K562 (cell line): ENCODE results near the gene CORO2A. TPM values are rescaled to one million over a fixed set of nuclear protein-coding genes. Genes with fewer than 3 reads are reported as not detected.

Experiments used
- ATAC-seq: fragments of 200-7000 bp; cut with Tn5 transposase; 3 replicates; pipeline ENCODE4 v1.9.1; 2020; ENCODE audit warnings: moderate library complexity
- BruUV-seq: library from RNA; stranded (reverse); fragments of 400-500 nt; replicated peaks from 2 replicates; lab custom pipeline; 2021; lab: Mats Ljungman, UMichigan
- CTCF ChIA-PET: fragments of 300-600 bp; formaldehyde crosslinking; extraction: SDS; loops from one replicate; lab custom pipeline; 2021; ENCODE audit warnings: low intra/inter-chr PET ratio; lab: Yijun Ruan, JAX
- POLR2A ChIA-PET: fragments of 300-600, 350-650 bp; sonication (Branson Sonifier 250); formaldehyde crosslinking; extraction: SDS; loops from one replicate; lab custom pipeline; 2021; ENCODE audit warnings: antibody characterized with exemption, inconsistent platforms; lab: Yijun Ruan, JAX
- DNase-seq, 4 experiments: peaks; one replicate each; pipeline versions ENCODE4 v3.0.0 to v3.0.0-alpha.2; 2011 to 2018; ENCODE audit warnings: low spot score in 3 of 4, mixed read lengths in 3 of 4; ENCODE audit errors: extremely low read depth in 1 of 4
- FAIRE-seq: peaks from 2 replicates; lab custom pipeline; 2011; peaks lifted over from hg19 to GRCh38; lab: Jason Lieb, UNC
- H2AFZ ChIP-seq: 2 replicates; pipeline ENCODE4 v1.6.0; 2011; ENCODE audit warnings: low read depth, low read length, control low read depth, inconsistent platforms
- H3K27ac ChIP-seq: fragments of 200-600 bp; 3 replicates; pipeline ENCODE4 v1.8.0; 2011; ENCODE audit warnings: low read depth, mild to moderate bottlenecking, control low read depth, inconsistent platforms, low read length, moderate library complexity, mixed read lengths; ENCODE audit errors: extremely low read depth
- H3K27me3 ChIP-seq, 2 experiments: fragments of 300-600 bp in 1 of 2; 2 replicates in 1 of 2; 3 replicates in 1 of 2; pipeline versions ENCODE4 v1.6.0 to v1.8.0; 2011; ENCODE audit warnings: inconsistent platforms in 2 of 2, low read length in 2 of 2, mild to moderate bottlenecking in 1 of 2, mixed read lengths in 1 of 2, moderate library complexity in 1 of 2; ENCODE audit not compliant: control insufficient read depth in 2 of 2, insufficient read depth in 2 of 2
- H3K36me3 ChIP-seq: fragments of 300-600 bp; 3 replicates; pipeline ENCODE4 v1.8.0; 2011; ENCODE audit warnings: mild to moderate bottlenecking, low read length, inconsistent platforms; ENCODE audit not compliant: control insufficient read depth, insufficient read depth
- H3K4me1 ChIP-seq, 2 experiments: fragments of 200-600 bp in 1 of 2; replicated peaks in 1 of 2; 2 replicates in 1 of 2; 3 replicates in 1 of 2; pipeline versions ENCODE4 v1.5.1 to v1.8.0; 2011; ENCODE audit warnings: inconsistent platforms in 2 of 2, low read length in 2 of 2, mild to moderate bottlenecking in 1 of 2, mixed read lengths in 1 of 2, moderate library complexity in 1 of 2; ENCODE audit not compliant: control insufficient read depth in 2 of 2, insufficient read depth in 2 of 2
- H3K4me2 ChIP-seq: 2 replicates; pipeline ENCODE4 v1.6.1; 2011; ENCODE audit warnings: low read length, control low read depth, inconsistent platforms, mixed read lengths; ENCODE audit not compliant: insufficient read depth
- H3K4me3 ChIP-seq: fragments of 200-600 bp; sonication (generic), shearing (Covaris generic); 2 replicates; pipeline ENCODE4 v1.5.1; 2016; ENCODE audit warnings: control low read depth, inconsistent platforms
- H3K79me2 ChIP-seq: fragments of 200-600 bp; 3 replicates; pipeline ENCODE4 v1.8.0; 2011; ENCODE audit warnings: low read length, inconsistent platforms; ENCODE audit not compliant: control insufficient read depth, insufficient read depth
- H3K9ac ChIP-seq, 2 experiments: 2 replicates each; pipeline versions ENCODE4 v1.6.0 to v1.6.1; 2011; ENCODE audit warnings: low read depth in 2 of 2, low read length in 2 of 2, control low read depth in 1 of 2, inconsistent platforms in 1 of 2, mild to moderate bottlenecking in 1 of 2, mixed read lengths in 1 of 2; ENCODE audit not compliant: insufficient read depth in 1 of 2
- H3K9me1 ChIP-seq: one replicate; pipeline ENCODE4 v1.6.0; 2011; ENCODE audit warnings: inconsistent platforms, mild to moderate bottlenecking, low read length, moderate library complexity; ENCODE audit not compliant: control insufficient read depth, insufficient read depth
- H3K9me3 ChIP-seq: replicated peaks from 2 replicates; pipeline ENCODE4 v1.5.1; 2011; ENCODE audit warnings: low read depth, low read length, inconsistent platforms; ENCODE audit not compliant: control insufficient read depth, insufficient read depth
- H4K20me1 ChIP-seq: replicated peaks from 2 replicates; pipeline ENCODE4 v1.6.1; 2011; ENCODE audit warnings: low read length, inconsistent platforms, mixed read lengths; ENCODE audit not compliant: control insufficient read depth, insufficient read depth
- E2F3 ChIP-seq: fragments of 250-450 bp; sonication (Bioruptor Pico); IDR thresholded peaks from 2 replicates; pipeline ENCODE4 v1.4.0; 2020; ENCODE audit warnings: mild to moderate bottlenecking
- POLR2G ChIP-seq: fragments of 200-400 bp; formaldehyde crosslinking; IDR thresholded peaks from 2 replicates; pipeline ENCODE4 v1.6.1; 2017; ENCODE audit warnings: low read depth, mild to moderate bottlenecking, antibody characterized with exemption, low read length, moderate library complexity
- POU5F1 ChIP-seq: fragments of 150-350 bp; IDR thresholded peaks from 2 replicates; pipeline ENCODE4 v1.6.1; 2014; ENCODE audit warnings: borderline replicate concordance, low read length, low read depth, mild to moderate bottlenecking; ENCODE audit not compliant: partially characterized antibody
- RFX1 ChIP-seq: fragments of 450-650 bp; IDR thresholded peaks from 2 replicates; pipeline ENCODE4 v1.6.1; 2016; ENCODE audit warnings: mild to moderate bottlenecking, moderate library complexity
- SNRNP70 ChIP-seq: fragments of 200-400 bp; formaldehyde crosslinking; optimal IDR thresholded peaks from 2 replicates; pipeline ENCODE3; 2017; ENCODE audit warnings: low read depth, low read length
- STAG1 ChIP-seq: sonication (generic); formaldehyde crosslinking; IDR thresholded peaks from 2 replicates; pipeline ENCODE4 v1.5.0; 2020; ENCODE audit warnings: missing genetic modification reagents, borderline replicate concordance
- TCF7 ChIP-seq: sonication (generic); IDR thresholded peaks from 2 replicates; pipeline ENCODE4 v1.6.1; 2016; ENCODE audit warnings: antibody characterized with exemption, borderline replicate concordance
- YY1 ChIP-seq, 3 experiments: IDR thresholded peaks; 2 replicates each; pipeline ENCODE4 v1.6.1; 2011; ENCODE audit warnings: low read length in 2 of 3, mild to moderate bottlenecking in 2 of 3, moderate library complexity in 2 of 3, borderline replicate concordance in 1 of 3, control low read depth in 1 of 3, low read depth in 1 of 3; ENCODE audit not compliant: insufficient read depth in 3 of 3, insufficient replicate concordance in 2 of 3, control insufficient read depth in 1 of 3, insufficient read length in 1 of 3; ENCODE audit errors: extremely low read depth in 1 of 3
- ZC3H4 ChIP-seq: sonication (generic); formaldehyde crosslinking; IDR thresholded peaks from 2 replicates; pipeline ENCODE4 v1.9.0; 2021; ENCODE audit warnings: missing genetic modification reagents, borderline replicate concordance
- ZNF133 ChIP-seq: fragments of 250-450 bp; sonication (Bioruptor Pico); IDR thresholded peaks from 2 replicates; pipeline ENCODE4 v1.4.0; 2020; ENCODE audit warnings: mild to moderate bottlenecking
- ZNF766 ChIP-seq: fragments of 200-800 bp; sonication (Bioruptor generic); conservative IDR thresholded peaks from 2 replicates; pipeline ENCODE4 v1.6.1; 2016; ENCODE audit warnings: missing genetic modification characterization, missing compliant biosample characterization
- WGBS: fragments of 100-300 bp; shearing (Covaris generic); methylation state at CpG from one replicate; pipeline ENCODE4 v1.1.6; 2016; ENCODE audit warnings: low coverage, mixed read lengths; ENCODE audit not compliant: insufficient coverage; ENCODE audit errors: missing lambda C conversion rate; 5-methylcytosine and 5-hydroxymethylcytosine counted together
- in situ Hi-C: fragments of 300-500 bp; cut with MboI; formaldehyde crosslinking; loops from 4 replicates; pipeline ENCODE4 v1.15.0; 2018; ENCODE audit warnings: inconsistent platforms, mixed read lengths
- intact Hi-C: fragments of 100-400 bp; cut with micrococcal nuclease; formaldehyde crosslinking; loops from 2 replicates; pipeline ENCODE4 v1.14.2; 2022
- polyA plus RNA-seq, 8 experiments: library from polyadenylated mRNA; depleted of rRNA in 4 of 8; stranded (reverse) in 5 of 8; unstranded in 3 of 8; fragments of >200 nt; fragmentation: Nextera tagmentation in 2 of 8; fragmentation: Illumina TruSeq in 1 of 8; extraction: Ambion mirVana in 2 of 8; extraction: Trizol in 1 of 8; gene quantifications; 2 replicates each; pipeline versions ENCODE4 v1.2.1 to v1.2.3, GENCODE V29; 2011 to 2014; ENCODE audit warnings: inconsistent platforms in 1 of 8, missing spikeins in 1 of 8
- total RNA-seq, 7 experiments: library from RNA; depleted of rRNA in 6 of 7; stranded (reverse); fragments of >200 nt in 6 of 7; fragmentation: Illumina TruSeq in 2 of 7; extraction: Trizol in 2 of 7; gene quantifications; 2 replicates each; pipeline versions ENCODE4 v1.2.1 to v1.2.3, GENCODE V29; 2011 to 2021; ENCODE audit warnings: low replicate concordance in 1 of 7
- TF ChIP-seq, protein P1 (sequence below): sonication (generic); formaldehyde crosslinking; IDR thresholded peaks from 2 replicates; pipeline ENCODE4 v1.8.1; 2023; ENCODE audit warnings: mild to moderate bottlenecking, missing genetic modification reagents

The CORO2A gene
- total and polyA plus RNA-seq, 9 of the 15 experiments (the other 6 are each of a cell fraction or from before 2014, with no cell fraction given): 9.5 to 26.6 (median 18.0) TPM

DNA sequence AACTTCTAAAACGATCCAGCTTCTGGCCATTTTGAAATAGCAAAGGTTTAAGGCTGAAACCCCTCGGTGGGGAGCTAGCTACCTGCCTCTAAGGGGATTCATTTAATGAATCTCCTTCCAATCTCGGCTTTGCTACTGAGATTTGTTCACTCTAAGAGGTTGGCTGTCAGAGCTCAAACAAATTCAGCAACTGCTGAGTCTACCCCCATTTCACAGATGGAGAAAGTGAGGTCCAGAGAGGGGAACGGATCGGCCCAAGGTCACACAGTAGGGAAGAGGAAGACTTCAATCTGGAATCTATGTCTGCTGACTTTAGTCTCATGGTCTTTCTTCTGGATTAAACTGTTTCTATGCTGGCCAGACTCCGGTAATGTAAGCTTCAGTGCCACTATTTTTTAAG is 3.0 kb downstream of the CORO2A start (continued):
- TF ChIP-seq, protein P1, sequence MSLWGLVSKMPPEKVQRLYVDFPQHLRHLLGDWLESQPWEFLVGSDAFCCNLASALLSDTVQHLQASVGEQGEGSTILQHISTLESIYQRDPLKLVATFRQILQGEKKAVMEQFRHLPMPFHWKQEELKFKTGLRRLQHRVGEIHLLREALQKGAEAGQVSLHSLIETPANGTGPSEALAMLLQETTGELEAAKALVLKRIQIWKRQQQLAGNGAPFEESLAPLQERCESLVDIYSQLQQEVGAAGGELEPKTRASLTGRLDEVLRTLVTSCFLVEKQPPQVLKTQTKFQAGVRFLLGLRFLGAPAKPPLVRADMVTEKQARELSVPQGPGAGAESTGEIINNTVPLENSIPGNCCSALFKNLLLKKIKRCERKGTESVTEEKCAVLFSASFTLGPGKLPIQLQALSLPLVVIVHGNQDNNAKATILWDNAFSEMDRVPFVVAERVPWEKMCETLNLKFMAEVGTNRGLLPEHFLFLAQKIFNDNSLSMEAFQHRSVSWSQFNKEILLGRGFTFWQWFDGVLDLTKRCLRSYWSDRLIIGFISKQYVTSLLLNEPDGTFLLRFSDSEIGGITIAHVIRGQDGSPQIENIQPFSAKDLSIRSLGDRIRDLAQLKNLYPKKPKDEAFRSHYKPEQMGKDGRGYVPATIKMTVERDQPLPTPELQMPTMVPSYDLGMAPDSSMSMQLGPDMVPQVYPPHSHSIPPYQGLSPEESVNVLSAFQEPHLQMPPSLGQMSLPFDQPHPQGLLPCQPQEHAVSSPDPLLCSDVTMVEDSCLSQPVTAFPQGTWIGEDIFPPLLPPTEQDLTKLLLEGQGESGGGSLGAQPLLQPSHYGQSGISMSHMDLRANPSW (CRISPR knock-in tag): no peak
- TF ChIP-seq, all 486 proteins: peak for 7

DNA sequence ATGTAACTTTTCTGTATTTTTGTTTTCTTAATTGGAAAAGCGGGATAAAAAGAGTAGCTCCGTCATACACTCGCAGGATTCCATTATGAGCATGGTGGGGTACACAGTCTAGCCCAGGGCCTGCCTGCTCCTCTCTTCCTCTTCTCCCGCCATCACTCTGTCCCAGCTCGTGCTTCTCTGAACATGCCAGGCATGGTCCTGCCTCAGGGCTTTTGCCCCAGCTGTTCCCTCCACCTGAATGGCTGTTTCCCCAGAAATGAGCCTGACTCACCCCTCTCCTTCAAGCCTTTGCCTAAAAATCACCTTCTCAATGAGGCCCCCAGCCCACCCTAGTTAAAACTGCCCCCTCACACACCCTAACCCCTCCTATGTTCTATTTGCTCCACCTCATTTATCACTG is 4.5 kb downstream of the CORO2A start:
- ChIA-PET POLR2A (interaction anchor here (0.8 kb wide), 1 partner anchor 205 kb away, joined by 4 read pairs; the partner anchor contains the start of gene ANP32B), CTCF (no interaction called here)
- ATAC-seq (no peak), DNase-seq (no peak), FAIRE-seq (no peak)
- TF ChIP-seq POU5F1: no peak
- TF ChIP-seq ZNF766 (CRISPR knock-in tag): no peak
- no peak for TF ChIP-seq SNRNP70
- TF ChIP-seq YY1 (IDR thresholded peaks at IDR 0.05; ENCODE audit: borderline replicate concordance in 1 of 3, control insufficient read depth in 1 of 3, extremely low read depth in 1 of 3, insufficient read depth in 3 of 3, insufficient read length in 1 of 3, insufficient replicate concordance in 2 of 3, low read depth in 1 of 3, low read length in 2 of 3): no peak
- no peak for TF ChIP-seq ZC3H4 (CRISPR knock-in tag)
- TF ChIP-seq RFX1: no peak
- TF ChIP-seq STAG1 (CRISPR knock-in tag): no peak
- TF ChIP-seq ZNF133 (CRISPR knock-in tag): no peak
- no peak for TF ChIP-seq TCF7
- TF ChIP-seq E2F3: no peak
- TF ChIP-seq POLR2G: no peak
- WGBS: 94% methylated on average over 5 of the region's 5 CpGs
- Histone ChIP-seq H3K9me3 (no peaks in the 10 kb centered on the region), H3K9me1 (no peaks in the 10 kb centered on the region), H3K4me3 (no peak overlapping the region), H3K4me1 (peaks cover 50 to 53% of the 10 kb centered on the region in 2 experiments), H3K36me3 (peaks cover 8% of the 10 kb centered on the region; the same call in 2 of the 3 replicates), H3K27ac (no peak overlapping the region), H3K4me2 (no peak overlapping the region), H4K20me1 (no peaks in the 10 kb centered on the region), H3K79me2 (peaks cover 85% of the 10 kb centered on the region), H2AFZ (no peak overlapping the region), H3K9ac (no peak overlapping the region; a peak in 1 of 4 replicates), H3K27me3 (no peaks in the 10 kb centered on the region)
- no TSS peak for BruUV-seq
- intact Hi-C loops (no loop called here), in situ Hi-C loops (no loop called here)
